Neural cell (in vitro differentiated cells): ENCODE data around the gene ARHGAP18. TPM values are rescaled to one million over a fixed set of nuclear protein-coding genes. Genes with fewer than 3 reads are reported as not detected.

Experiments used
- H2AFZ ChIP-seq: fragments of 200-600, 300-800 bp; sonication (generic), shearing (Covaris generic); 2 replicates; pipeline ENCODE4 v1.6.0; 2014; ENCODE audit warnings: low read depth, mild to moderate bottlenecking, antibody characterized with exemption, low read length, moderate library complexity
- H3F3A ChIP-seq: fragments of 200-600 bp; shearing (Covaris generic); 2 replicates; pipeline ENCODE4 v1.6.1; 2016; ENCODE audit warnings: mild to moderate bottlenecking, moderate library complexity, mixed read lengths, antibody characterized with exemption, low read length; ENCODE audit not compliant: insufficient read depth, poor library complexity, severe bottlenecking
- H3K27ac ChIP-seq: fragments of 200-600, 300-800 bp; sonication (generic), shearing (Covaris generic); 2 replicates; pipeline ENCODE4 v1.5.1; 2014; ENCODE audit warnings: mild to moderate bottlenecking, low read length, moderate library complexity
- H3K27me3 ChIP-seq: fragments of 300-800, 200-600 bp; sonication (generic), shearing (Covaris generic); 2 replicates; pipeline ENCODE4 v1.6.0; 2014; ENCODE audit warnings: mild to moderate bottlenecking, low read depth, low read length, moderate library complexity; ENCODE audit not compliant: insufficient read depth
- H3K36me3 ChIP-seq: fragments of 300-800, 200-600 bp; sonication (generic), shearing (Covaris generic); 2 replicates; pipeline ENCODE4 v1.5.1; 2014; ENCODE audit warnings: mild to moderate bottlenecking, antibody characterized with exemption, low read length, moderate library complexity; ENCODE audit not compliant: insufficient read depth
- H3K4me2 ChIP-seq: fragments of 300-800, 200-600 bp; sonication (generic), shearing (Covaris generic); 2 replicates; pipeline ENCODE4 v1.6.0; 2014; ENCODE audit warnings: mild to moderate bottlenecking, low read length
- H3K4me3 ChIP-seq: fragments of 300-800, 200-600 bp; sonication (generic), shearing (Covaris generic); 2 replicates; pipeline ENCODE4 v1.5.1; 2014; ENCODE audit warnings: mild to moderate bottlenecking, low read length, moderate library complexity
- H3K79me2 ChIP-seq: fragments of 200-600 bp; shearing (Covaris generic); replicated peaks from 2 replicates; pipeline ENCODE4 v1.6.0; 2014; ENCODE audit warnings: mild to moderate bottlenecking, low read length, moderate library complexity; ENCODE audit not compliant: insufficient read depth
- H3K9ac ChIP-seq: fragments of 300-800, 200-600 bp; sonication (generic), shearing (Covaris generic); 2 replicates; pipeline ENCODE4 v1.6.1; 2016; ENCODE audit warnings: mild to moderate bottlenecking, low read length, mixed read lengths
- H3K9me2 ChIP-seq: fragments of 200-600 bp; shearing (Covaris generic); 2 replicates; pipeline ENCODE4 v1.6.1; 2016; ENCODE audit warnings: mild to moderate bottlenecking, low read length, mixed read lengths; ENCODE audit not compliant: insufficient read depth
- H3K9me3 ChIP-seq: fragments of 200-600, 300-800 bp; sonication (generic), shearing (Covaris generic); 2 replicates; pipeline ENCODE4 v1.6.1; 2016; ENCODE audit warnings: mild to moderate bottlenecking, mixed run types, low read length, moderate library complexity, mixed read lengths
- H4K20me1 ChIP-seq: fragments of 200-600 bp; shearing (Covaris generic); 2 replicates; pipeline ENCODE4 v1.6.1; 2016; ENCODE audit warnings: mild to moderate bottlenecking, mixed run types; ENCODE audit not compliant: insufficient read depth
- CTCF ChIP-seq: fragments of 450-650 bp; IDR thresholded peaks from 2 replicates; pipeline ENCODE4 v1.5.1; 2014; ENCODE audit warnings: antibody characterized with exemption, mild to moderate bottlenecking, moderate library complexity; ENCODE audit not compliant: poor library complexity, severe bottlenecking
- EP300 ChIP-seq: fragments of 450-650 bp; conservative IDR thresholded peaks from 2 replicates; pipeline ENCODE4 v1.6.1; 2014; ENCODE audit warnings: antibody characterized with exemption, mild to moderate bottlenecking, moderate library complexity; ENCODE audit not compliant: poor library complexity, severe bottlenecking
- EZH2 ChIP-seq: fragments of 200-600, 300-800 bp; shearing (Covaris generic), sonication (generic); IDR thresholded peaks from 2 replicates; pipeline ENCODE4 v1.6.1; 2014; ENCODE audit warnings: antibody characterized with exemption, low read length, borderline replicate concordance, mild to moderate bottlenecking; ENCODE audit not compliant: insufficient read depth, poor library complexity, severe bottlenecking
- MXI1 ChIP-seq: fragments of 450-650 bp; conservative IDR thresholded peaks from 2 replicates; pipeline ENCODE4 v1.6.1; 2014; ENCODE audit warnings: antibody characterized with exemption, mild to moderate bottlenecking; ENCODE audit not compliant: poor library complexity, severe bottlenecking
- POLR2AphosphoS5 ChIP-seq: IDR thresholded peaks from 2 replicates; pipeline ENCODE4 v1.6.1; 2012
- RAD21 ChIP-seq: fragments of 450-650 bp; conservative IDR thresholded peaks from 2 replicates; pipeline ENCODE4 v1.6.1; 2014; ENCODE audit warnings: antibody characterized with exemption, mild to moderate bottlenecking, moderate library complexity
- REST ChIP-seq: IDR thresholded peaks from 2 replicates; pipeline ENCODE4 v1.6.1; 2012; ENCODE audit warnings: borderline replicate concordance
- SMC3 ChIP-seq: fragments of 450-650 bp; conservative IDR thresholded peaks from 2 replicates; pipeline ENCODE4 v1.6.1; 2014; ENCODE audit warnings: antibody characterized with exemption, mild to moderate bottlenecking, moderate library complexity; ENCODE audit not compliant: poor library complexity
- TAF1 ChIP-seq: IDR thresholded peaks from 2 replicates; pipeline ENCODE4 v1.6.1; 2012; ENCODE audit warnings: low read depth
- polyA plus RNA-seq: library from polyadenylated mRNA; depleted of rRNA; stranded (reverse); fragments of >200 nt; gene quantifications from 2 replicates; pipeline ENCODE4 v1.2.3, GENCODE V29; 2014

ARHGAP18 gene
- polyA plus RNA-seq, 1 donor from 2014 or later: 4.7 TPM

GRCh38 chr6:129624488-129624887 lies 85.5 kb downstream of the ARHGAP18 start:
- H3K27me3 ChIP-seq: no peaks in the 10 kb centered on the region
- H3K79me2 ChIP-seq: no peaks in the 10 kb centered on the region
- H3K9me2 ChIP-seq: no peaks in the 10 kb centered on the region
- no peak overlapping the region for H3K27ac ChIP-seq
- no peak overlapping the region for H2AFZ ChIP-seq
- H3K9me3 ChIP-seq: no peaks in the 10 kb centered on the region
- H3K36me3 ChIP-seq: no peaks in the 10 kb centered on the region
- H3K9ac ChIP-seq: no peak overlapping the region
- H4K20me1 ChIP-seq: no peaks in the 10 kb centered on the region
- no peaks in the 10 kb centered on the region for H3F3A ChIP-seq
- H3K4me2 ChIP-seq: no peak overlapping the region
- H3K4me3 ChIP-seq: no peak overlapping the region
- TF ChIP-seq SMC3 (no peak), POLR2AphosphoS5 (no peak), TAF1 (no peak), RAD21 (no peak), EP300 (no peak)

GRCh38 chr6:129623008-129623732 lies 86.8 kb downstream of the ARHGAP18 start:
- H3K27ac ChIP-seq: no peak overlapping the region
- no peaks in the 10 kb centered on the region for H4K20me1 ChIP-seq
- H2AFZ ChIP-seq: no peak overlapping the region
- no peaks in the 10 kb centered on the region for H3K36me3 ChIP-seq
- H3K79me2 ChIP-seq: no peaks in the 10 kb centered on the region
- H3F3A ChIP-seq: no peaks in the 10 kb centered on the region
- H3K9me2 ChIP-seq: no peaks in the 10 kb centered on the region
- no peak overlapping the region for H3K4me2 ChIP-seq
- H3K9me3 ChIP-seq: no peaks in the 10 kb centered on the region
- TF ChIP-seq TAF1: no peak
- no peak for TF ChIP-seq EZH2
- no peak for TF ChIP-seq REST
- TF ChIP-seq MXI1: no peak
- H3K27me3 ChIP-seq: no peaks in the 10 kb centered on the region
- H3K9ac ChIP-seq: no peak overlapping the region
- no peak overlapping the region for H3K4me3 ChIP-seq

- TF ChIP-seq POLR2AphosphoS5: no peak
- TF ChIP-seq SMC3: no peak
- no peak for TF ChIP-seq EZH2
- TF ChIP-seq CTCF: no peak
- TF ChIP-seq MXI1: no peak
- no peak for TF ChIP-seq REST
- TF ChIP-seq TAF1: no peak
- no peak for TF ChIP-seq EP300
- no peak for TF ChIP-seq RAD21
- H3K27me3 ChIP-seq: no peaks in the 10 kb centered on the region
Measured at GRCh38 chr6:129621252-129621651, 88.7 kb downstream of the ARHGAP18 start.

More at GRCh38 chr6:129621252-129621651, 88.7 kb downstream of the ARHGAP18 start:
- Histone ChIP-seq H3K9me2 (no peaks in the 10 kb centered on the region), H4K20me1 (no peaks in the 10 kb centered on the region), H3K27ac (no peak overlapping the region), H3F3A (no peaks in the 10 kb centered on the region), H3K9ac (no peak overlapping the region), H3K9me3 (no peaks in the 10 kb centered on the region), H3K79me2 (no peaks in the 10 kb centered on the region), H2AFZ (no peak overlapping the region), H3K4me3 (no peak overlapping the region), H3K36me3 (no peaks in the 10 kb centered on the region), H3K4me2 (no peak overlapping the region)
